ENCODE data around the gene PPP1R3A. TPM values are rescaled to one million over a fixed set of nuclear protein-coding genes. Genes with fewer than 3 reads are reported as not detected.
"Not testable (repeated sequence)": the region's sequence is repeated elsewhere in the genome, so short reads cannot be mapped to it uniquely, and the experiment has no call there.

Gene PPP1R3A
- polyA plus RNA-seq, 2 of the 4 experiments (the other 2 are of a cell fraction) = not detected

- FAIRE-seq (no peak), ATAC-seq (no peak), DNase-seq (ENCODE audit: low read depth in 1 of 2, low spot score in 1 of 2) (no peak)
- H3K4me1 ChIP-seq = no peaks in the 10 kb centered on the region
- no peak overlapping the region for H3K4me2 ChIP-seq
- ChIA-PET POLR2A (no interaction called here), CTCF (interaction anchor here (0.7 kb wide), 1 partner anchor 18 kb away, joined by 3 read pairs; no protein-coding TSS in a partner anchor)
- H3K27ac ChIP-seq = no peak overlapping the region
- no peak for TF ChIP-seq BCL3 (IDR thresholded peaks at IDR 0.05)
- TF ChIP-seq ZSCAN20 (CRISPR knock-in tag; IDR thresholded peaks at IDR 0.05) = no peak
- no peak for TF ChIP-seq KDM5A (IDR thresholded peaks at IDR 0.05)
- no peak for TF ChIP-seq JUN (IDR thresholded peaks at IDR 0.05)
- no peak for TF ChIP-seq PBX3 (IDR thresholded peaks at IDR 0.05)
- TF ChIP-seq REST (IDR thresholded peaks at IDR 0.05) = no peak
- no peak for TF ChIP-seq HOXB5 (CRISPR knock-in tag; IDR thresholded peaks at IDR 0.05)
- no peak for TF ChIP-seq CEBPB (IDR thresholded peaks at IDR 0.05)
- no peak for TF ChIP-seq MAZ (IDR thresholded peaks at IDR 0.05; ENCODE audit: borderline replicate concordance, low read depth, low read length)
- no peak for TF ChIP-seq POLR2AphosphoS2 (conservative IDR thresholded peaks at IDR 0.05; ENCODE audit: low read length)
- TF ChIP-seq HDAC2 (IDR thresholded peaks at IDR 0.05) = no peak
- TF ChIP-seq MAFK (IDR thresholded peaks at IDR 0.05; ENCODE audit: partially characterized antibody) = no peak
- no peaks in the 10 kb centered on the region for H3K9me3 ChIP-seq
- H3K4me3 ChIP-seq = no peak overlapping the region
- 0% methylated on average over 2 of the region's 2 CpGs for WGBS (ENCODE audit: missing lambda C conversion rate)
Measured at GRCh38 chr7:113936982-113937381, 18.2 kb upstream of the PPP1R3A start.

GRCh38 chr7:113936535-113936934 lies 17.7 kb upstream of the PPP1R3A start:
- no peaks in the 10 kb centered on the region for H3K4me1 ChIP-seq
- no peak overlapping the region for H3K4me3 ChIP-seq
- TF ChIP-seq ZC3H11A (IDR thresholded peaks at IDR 0.05) (no peak), KDM1A (IDR thresholded peaks at IDR 0.05; ENCODE audit: low read depth) (no peak)
- ATAC-seq = no peak
- no peak overlapping the region for H3K4me2 ChIP-seq
- DNase-seq (ENCODE audit: low read depth in 1 of 2, low spot score in 1 of 2) = no peak
- no peak for FAIRE-seq
- ChIA-PET POLR2A (no interaction called here), CTCF (no interaction called here)
- no peak overlapping the region for H3K27ac ChIP-seq
- H3K9me3 ChIP-seq = no peaks in the 10 kb centered on the region
- WGBS (ENCODE audit: missing lambda C conversion rate) = 20% methylated on average over 3 of the region's 3 CpGs

- H3K4me3 ChIP-seq; H3K27ac ChIP-seq; POLR2A ChIA-PET; H3K4me2 ChIP-seq; ATAC-seq; DNase-seq (ENCODE audit: low read depth in 1 of 2, low spot score in 1 of 2); H3K9me3 ChIP-seq; CTCF ChIA-PET; H3K4me1 ChIP-seq; FAIRE-seq: not testable (repeated sequence)
- WGBS (ENCODE audit: missing lambda C conversion rate) = 0% methylated on average over 2 of the region's 3 CpGs
Measured at GRCh38 chr7:113929389-113929788, 10.6 kb upstream of the PPP1R3A start.

- POLR2A ChIA-PET = no interaction called here
Measured at GRCh38 chr7:113928112-113928511, 9.3 kb upstream of the PPP1R3A start.

More at GRCh38 chr7:113928112-113928511, 9.3 kb upstream of the PPP1R3A start:
- H3K4me3 ChIP-seq = no peak overlapping the region
- 0% methylated on average over 1 of the region's 1 CpG for WGBS (ENCODE audit: missing lambda C conversion rate)
- TF ChIP-seq MAFK (IDR thresholded peaks at IDR 0.05; ENCODE audit: partially characterized antibody) = peak; percentile 98
- no peak for TF ChIP-seq HDAC2 (IDR thresholded peaks at IDR 0.05)
- FAIRE-seq (no peak), DNase-seq (ENCODE audit: low read depth in 1 of 2, low spot score in 1 of 2) (no peak), ATAC-seq (no peak)
- no peak overlapping the region for H3K27ac ChIP-seq
- H3K9me3 ChIP-seq = no peaks in the 10 kb centered on the region
- H3K4me1 ChIP-seq = no peaks in the 10 kb centered on the region
- no peak overlapping the region for H3K4me2 ChIP-seq
- CTCF ChIA-PET = no interaction called here

Data from A549 (cell line).